NB4 (cell line): ENCODE results near the gene KRTAP5-2.
A peak's percentile ranks its signal among the peaks of the same experiment; 100 is the strongest.

Experiments
- DNase-seq: peaks from one replicate; pipeline ENCODE4 v3.0.0; 2010; ENCODE audit warnings: low read depth
- H3K4me3 ChIP-seq: one replicate; pipeline ENCODE4 v1.5.1; 2011; ENCODE audit warnings: mild to moderate bottlenecking, low read depth, low read length, moderate library complexity
- MYC ChIP-seq: IDR thresholded peaks from 2 replicates; pipeline ENCODE4 v1.6.1; 2011; ENCODE audit warnings: low read depth, low read length
- POLR2A ChIP-seq: IDR thresholded peaks from 2 replicates; pipeline ENCODE4 v1.6.1; 2011; ENCODE audit warnings: mild to moderate bottlenecking; ENCODE audit not compliant: insufficient read length; ENCODE audit errors: extremely low read depth
- TF ChIP-seq, protein P1 (sequence below): IDR thresholded peaks from one replicate; pipeline ENCODE4 v1.5.1; 2012; ENCODE audit warnings: low read depth, low read length
- TF ChIP-seq, protein P2 (sequence below): IDR thresholded peaks from 2 replicates; pipeline ENCODE4 v1.6.1; 2011; ENCODE audit warnings: low read depth, low read length

The KRTAP5-2 gene

DNA sequence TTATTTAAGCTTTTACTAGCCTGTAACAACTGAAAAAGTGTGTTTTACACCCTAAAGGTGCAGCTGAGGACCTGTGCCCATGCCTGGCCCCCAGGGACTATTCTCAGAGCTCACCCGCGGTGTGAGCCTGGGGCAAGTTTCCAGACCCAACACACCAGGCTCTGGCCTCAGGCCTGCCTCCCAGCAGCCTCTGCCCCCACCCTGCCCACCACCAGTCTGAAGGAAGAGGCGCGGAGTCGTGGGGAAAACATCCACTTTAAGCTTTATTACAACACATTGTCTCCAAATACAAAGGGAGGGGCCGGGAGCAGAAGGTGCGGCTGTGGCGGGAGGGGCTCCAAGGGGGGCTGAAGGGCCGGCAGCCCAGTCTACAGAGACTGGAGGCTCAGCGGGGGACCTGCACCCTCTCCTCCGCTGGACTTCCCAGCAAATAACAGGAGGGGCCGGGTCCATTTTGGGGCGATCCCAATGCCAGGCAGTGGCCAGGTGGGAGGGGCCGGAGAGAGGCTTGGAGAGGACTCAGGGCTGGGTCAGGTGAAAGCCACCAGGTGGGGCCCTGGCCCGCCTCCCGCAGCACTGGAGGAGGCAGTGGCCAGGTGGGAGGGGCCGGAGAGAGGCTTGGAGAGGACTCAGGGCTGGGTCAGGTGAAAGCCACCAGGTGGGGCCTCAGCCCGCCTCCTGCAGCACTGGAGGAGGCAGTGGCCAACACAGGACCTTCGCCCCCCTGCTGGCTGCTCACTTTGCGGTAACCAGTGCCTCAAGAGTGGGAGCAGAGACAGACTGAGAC, 44.1 kb downstream of the KRTAP5-2 start:
- H3K4me3 ChIP-seq, result no peak overlapping the region
- no peak for DNase-seq
- TF ChIP-seq, protein P1, sequence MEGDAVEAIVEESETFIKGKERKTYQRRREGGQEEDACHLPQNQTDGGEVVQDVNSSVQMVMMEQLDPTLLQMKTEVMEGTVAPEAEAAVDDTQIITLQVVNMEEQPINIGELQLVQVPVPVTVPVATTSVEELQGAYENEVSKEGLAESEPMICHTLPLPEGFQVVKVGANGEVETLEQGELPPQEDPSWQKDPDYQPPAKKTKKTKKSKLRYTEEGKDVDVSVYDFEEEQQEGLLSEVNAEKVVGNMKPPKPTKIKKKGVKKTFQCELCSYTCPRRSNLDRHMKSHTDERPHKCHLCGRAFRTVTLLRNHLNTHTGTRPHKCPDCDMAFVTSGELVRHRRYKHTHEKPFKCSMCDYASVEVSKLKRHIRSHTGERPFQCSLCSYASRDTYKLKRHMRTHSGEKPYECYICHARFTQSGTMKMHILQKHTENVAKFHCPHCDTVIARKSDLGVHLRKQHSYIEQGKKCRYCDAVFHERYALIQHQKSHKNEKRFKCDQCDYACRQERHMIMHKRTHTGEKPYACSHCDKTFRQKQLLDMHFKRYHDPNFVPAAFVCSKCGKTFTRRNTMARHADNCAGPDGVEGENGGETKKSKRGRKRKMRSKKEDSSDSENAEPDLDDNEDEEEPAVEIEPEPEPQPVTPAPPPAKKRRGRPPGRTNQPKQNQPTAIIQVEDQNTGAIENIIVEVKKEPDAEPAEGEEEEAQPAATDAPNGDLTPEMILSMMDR, result no peak
- TF ChIP-seq POLR2A, result no peak

DNA sequence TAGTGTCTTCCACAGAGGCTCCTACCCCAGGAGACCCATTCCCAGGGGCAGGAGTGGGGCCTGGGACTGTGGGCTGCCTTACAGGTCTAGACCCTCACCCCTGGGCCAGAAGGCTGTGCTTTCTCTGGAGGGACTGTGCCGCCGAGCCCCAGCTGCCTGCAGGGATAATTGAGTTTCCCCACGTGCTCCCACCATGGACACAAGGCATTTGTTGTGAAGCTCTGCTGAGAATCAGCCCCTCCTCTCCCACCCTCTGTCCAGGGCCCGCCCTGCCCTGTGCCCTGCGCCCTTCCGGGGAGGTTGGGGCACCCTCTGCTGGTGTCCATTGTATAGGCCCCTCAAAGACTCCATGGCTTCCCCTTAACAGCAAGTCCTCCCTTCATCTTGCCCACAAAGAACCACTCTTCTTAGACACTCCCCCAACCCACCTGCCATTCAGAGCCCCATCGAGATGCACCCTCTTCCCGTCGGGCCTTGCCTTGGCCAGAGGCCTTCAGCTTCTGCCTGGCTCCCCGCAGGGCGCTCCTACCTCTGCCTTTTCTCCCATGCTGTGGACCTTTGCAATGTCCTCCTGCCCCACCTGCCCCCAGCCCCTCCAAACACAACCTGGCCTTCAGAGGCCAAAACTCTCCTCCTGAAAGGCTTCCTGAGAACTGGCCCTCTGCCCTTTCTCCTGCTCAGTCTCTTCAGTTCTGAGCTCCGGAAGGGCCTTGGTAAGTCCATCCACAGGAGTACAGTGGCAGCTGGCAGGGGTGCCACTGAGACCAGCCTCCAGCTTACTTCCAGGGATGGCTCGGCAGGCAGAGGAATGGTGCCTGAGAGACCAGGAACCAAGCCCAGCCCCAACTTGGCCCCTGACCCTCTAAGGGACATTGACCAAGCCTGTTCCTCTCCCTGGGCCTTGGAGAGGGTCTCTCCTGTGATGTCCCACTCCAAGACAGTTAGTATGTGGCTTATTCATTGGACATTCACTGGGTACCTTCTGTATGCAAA, 48.5 kb downstream of the KRTAP5-2 start:
- H3K4me3 ChIP-seq, result no peak overlapping the region
- TF ChIP-seq MYC (no peak), POLR2A (no peak)
- TF ChIP-seq, protein P1, result peak; percentile 19
- TF ChIP-seq, protein P2, sequence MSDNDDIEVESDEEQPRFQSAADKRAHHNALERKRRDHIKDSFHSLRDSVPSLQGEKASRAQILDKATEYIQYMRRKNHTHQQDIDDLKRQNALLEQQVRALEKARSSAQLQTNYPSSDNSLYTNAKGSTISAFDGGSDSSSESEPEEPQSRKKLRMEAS, result no peak
- peak; percentile 46 for DNase-seq

DNA sequence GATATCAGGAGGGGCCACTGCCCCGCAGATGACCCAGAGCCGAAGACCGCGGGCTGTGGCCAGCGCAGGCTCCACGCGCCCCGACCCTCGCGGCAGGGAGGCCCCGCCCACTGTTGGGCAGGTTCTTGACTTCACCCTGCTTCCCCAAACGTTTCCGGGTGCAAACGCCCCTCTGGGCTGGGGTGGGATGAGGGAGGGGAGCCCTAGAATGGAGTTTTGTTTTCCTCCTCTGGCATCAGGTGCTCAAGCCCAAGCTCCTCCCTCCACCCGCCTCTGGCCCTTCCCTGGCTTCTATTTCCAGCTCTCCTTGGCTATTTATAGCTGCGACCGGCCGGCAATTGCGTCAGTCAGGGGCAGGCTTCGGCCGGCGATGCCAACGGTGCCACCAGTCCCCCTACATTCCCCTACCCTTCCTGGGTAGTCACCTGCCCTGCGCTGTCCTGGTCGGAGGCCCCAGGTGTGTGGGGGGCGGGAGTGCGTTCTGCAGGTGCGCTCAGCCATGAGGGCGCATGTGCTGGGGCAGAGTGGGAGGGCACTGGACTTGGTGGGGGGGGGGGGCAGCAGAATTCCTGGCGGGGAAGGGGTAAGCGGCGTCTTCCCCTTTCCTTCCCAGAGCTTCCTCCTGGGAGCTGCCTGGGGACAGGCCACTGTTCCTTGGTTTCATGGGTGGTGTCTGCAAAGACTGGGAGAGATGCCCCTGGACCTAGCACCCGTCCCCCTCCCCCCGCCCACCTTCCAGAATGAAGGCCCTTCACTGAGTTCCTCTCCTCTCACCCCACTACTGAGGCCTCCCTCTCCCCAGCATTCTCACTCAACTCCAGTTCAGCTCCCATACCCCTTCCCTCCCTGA, 49.6 kb downstream of the KRTAP5-2 start:
- TF ChIP-seq MYC (no peak), POLR2A (no peak)
- TF ChIP-seq, protein P2, result no peak
- TF ChIP-seq, protein P1, result no peak
- H3K4me3 ChIP-seq, result no peak overlapping the region
- DNase-seq, result peak; percentile 38

DNA sequence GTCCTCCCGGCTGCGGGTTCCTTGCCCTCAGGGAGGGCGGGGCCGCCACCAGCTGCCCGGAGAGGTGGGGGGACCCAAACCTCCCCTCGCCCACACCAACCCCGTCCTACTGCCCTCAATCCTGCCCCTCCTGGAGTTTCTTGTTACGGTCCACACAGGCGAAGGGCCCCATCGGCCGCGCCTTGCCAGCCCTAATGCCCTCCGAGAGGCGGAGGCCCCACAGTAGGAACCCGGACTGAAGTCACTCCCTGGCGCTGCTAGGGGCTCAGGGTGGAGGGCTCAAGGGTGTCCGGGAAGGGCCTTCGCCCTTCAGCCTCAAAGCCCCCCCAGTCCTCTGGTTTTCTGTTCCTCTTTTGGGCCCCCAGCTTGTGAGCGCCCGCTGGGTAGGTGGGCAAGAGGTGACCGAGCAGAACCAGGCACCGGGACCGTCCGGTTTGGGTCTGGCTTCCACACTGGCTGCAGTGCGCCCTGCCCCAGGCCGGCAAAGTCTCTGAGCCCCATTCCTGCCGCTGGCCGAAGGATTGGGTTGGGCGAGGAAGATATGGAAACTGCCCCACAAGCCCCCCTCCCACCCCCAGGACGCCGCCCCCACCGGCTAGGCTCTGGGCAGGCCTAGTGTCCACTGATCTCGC, 50.5 kb downstream of the KRTAP5-2 start:
- no peak for TF ChIP-seq POLR2A
- TF ChIP-seq, protein P1, result no peak
- TF ChIP-seq MYC, result no peak
- TF ChIP-seq, protein P2, result no peak
- no peak overlapping the region for H3K4me3 ChIP-seq
- no peak for DNase-seq
